Neural progenitor cell (in vitro differentiated cells): ENCODE data around the gene PTGER1. TPM values are rescaled to one million over a fixed set of nuclear protein-coding genes. Genes with fewer than 3 reads are reported as not detected.

ENCODE experiments used
- DNase-seq: peaks from one replicate; pipeline ENCODE4 v3.0.0-alpha.2; 2016; ENCODE audit warnings: low spot score
- H2AFZ ChIP-seq: fragments of 200-600 bp; sonication (generic); replicated peaks from 2 replicates; pipeline ENCODE4 v1.6.1; 2016; ENCODE audit warnings: antibody characterized with exemption
- H3F3A ChIP-seq: fragments of 200-600 bp; sonication (generic); 2 replicates; pipeline ENCODE4 v1.6.1; 2016; ENCODE audit warnings: antibody characterized with exemption, low read depth
- H3K27ac ChIP-seq: fragments of 200-600 bp; sonication (generic); 2 replicates; pipeline ENCODE4 v1.5.1; 2016; ENCODE audit warnings: mild to moderate bottlenecking
- H3K27me3 ChIP-seq: fragments of 200-600 bp; sonication (generic); 2 replicates; pipeline ENCODE4 v1.6.1; 2016; ENCODE audit warnings: mild to moderate bottlenecking, moderate library complexity
- H3K36me3 ChIP-seq: fragments of 200-600 bp; sonication (generic); 2 replicates; pipeline ENCODE4 v1.5.1; 2016
- H3K4me1 ChIP-seq: fragments of 200-600 bp; sonication (generic); 2 replicates; pipeline ENCODE4 v1.6.1; 2016; ENCODE audit warnings: mixed run types
- H3K4me2 ChIP-seq: fragments of 200-600 bp; sonication (generic); 2 replicates; pipeline ENCODE4 v1.6.1; 2016
- H3K4me3 ChIP-seq: fragments of 200-600 bp; sonication (generic); 2 replicates; pipeline ENCODE4 v1.5.1; 2016
- H3K79me2 ChIP-seq: fragments of 200-600 bp; sonication (generic); 2 replicates; pipeline ENCODE4 v1.6.1; 2016; ENCODE audit warnings: low read depth
- H3K9ac ChIP-seq: fragments of 200-600 bp; sonication (generic); 2 replicates; pipeline ENCODE4 v1.6.1; 2016
- H3K9me3 ChIP-seq: fragments of 200-600 bp; sonication (generic); 2 replicates; pipeline ENCODE4 v1.5.1; 2016; ENCODE audit warnings: low read depth
- H4K20me1 ChIP-seq: fragments of 200-600 bp; sonication (generic); 2 replicates; pipeline ENCODE4 v1.6.1; 2016; ENCODE audit warnings: low read depth
- H3K27ac Mint-ChIP-seq: 3 replicates; pipeline ENCODE4 v1.8.0; 2021; ENCODE audit warnings: mixed read lengths
- H3K27me3 Mint-ChIP-seq: 2 replicates; pipeline ENCODE4 v1.8.0; 2022; ENCODE audit warnings: low read depth, mild to moderate bottlenecking, inconsistent platforms, moderate library complexity, mixed read lengths; ENCODE audit not compliant: insufficient read depth
- H3K36me3 Mint-ChIP-seq: 3 replicates; pipeline ENCODE4 v1.8.0; 2021; ENCODE audit warnings: mixed read lengths
- H3K4me1 Mint-ChIP-seq: 3 replicates; pipeline ENCODE4 v1.8.0; 2021; ENCODE audit warnings: mixed read lengths
- H3K4me3 Mint-ChIP-seq: 3 replicates; pipeline ENCODE4 v1.8.0; 2021; ENCODE audit warnings: mild to moderate bottlenecking, moderate library complexity, mixed read lengths
- H3K9me3 Mint-ChIP-seq: 3 replicates; pipeline ENCODE4 v1.8.0; 2020; ENCODE audit warnings: mixed read lengths
- EZH2 ChIP-seq: fragments of 200-600 bp; sonication (generic); IDR thresholded peaks from 2 replicates; pipeline ENCODE4 v1.6.1; 2017; ENCODE audit warnings: antibody characterized with exemption, mild to moderate bottlenecking, moderate library complexity
- EZH2phosphoT487 ChIP-seq: fragments of 200-600 bp; sonication (generic); IDR thresholded peaks from 2 replicates; pipeline ENCODE4 v1.6.1; 2017; ENCODE audit warnings: antibody characterized with exemption
- small RNA-seq: library from RNA; depleted of rRNA; stranded (forward); fragments of <200 nt; gene quantifications from one replicate; pipeline ENCODE3, GENCODE V24; 2015
- total RNA-seq: library from RNA; depleted of rRNA; stranded (reverse); fragments of >200 nt; gene quantifications from 2 replicates; pipeline ENCODE4 v1.2.3, GENCODE V29; 2015; ENCODE audit warnings: low replicate concordance
- TF ChIP-seq, protein P1 (sequence below): fragments of 200-600 bp; sonication (generic); IDR thresholded peaks from 2 replicates; pipeline ENCODE4 v1.5.1; 2017; ENCODE audit warnings: antibody characterized with exemption, mild to moderate bottlenecking

The PTGER1 gene
- total RNA-seq, 1 donor from 2014 or later = not detected

DNA sequence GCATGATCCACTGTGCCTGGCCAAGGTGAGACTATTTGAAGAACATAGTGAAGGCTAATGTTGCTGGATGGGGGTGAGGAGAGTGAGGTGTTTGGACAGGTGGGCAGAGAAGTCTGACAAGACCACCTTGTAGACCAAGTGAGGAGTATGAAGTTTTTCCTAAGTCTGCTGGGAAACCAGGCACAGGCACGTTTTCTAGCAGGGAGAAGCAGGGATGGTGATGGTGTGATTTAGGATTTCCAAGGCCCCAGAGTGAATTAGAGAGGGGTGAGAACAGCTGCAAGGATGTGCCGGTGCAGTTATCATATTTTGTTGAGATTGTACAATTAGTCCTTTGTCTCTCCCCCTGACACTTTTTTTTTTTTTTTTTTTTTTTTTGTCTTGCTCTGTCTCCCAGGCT lies 47.7 kb downstream of the PTGER1 start:
- H3K4me3 Mint-ChIP-seq = no peak overlapping the region
- no peaks in the 10 kb centered on the region for H3K36me3 Mint-ChIP-seq
- no peak for DNase-seq
- H3K4me1 ChIP-seq = no peaks in the 10 kb centered on the region
- H3K27ac Mint-ChIP-seq = no peak overlapping the region
- TF ChIP-seq EZH2 = no peak
- TF ChIP-seq, protein P1, sequence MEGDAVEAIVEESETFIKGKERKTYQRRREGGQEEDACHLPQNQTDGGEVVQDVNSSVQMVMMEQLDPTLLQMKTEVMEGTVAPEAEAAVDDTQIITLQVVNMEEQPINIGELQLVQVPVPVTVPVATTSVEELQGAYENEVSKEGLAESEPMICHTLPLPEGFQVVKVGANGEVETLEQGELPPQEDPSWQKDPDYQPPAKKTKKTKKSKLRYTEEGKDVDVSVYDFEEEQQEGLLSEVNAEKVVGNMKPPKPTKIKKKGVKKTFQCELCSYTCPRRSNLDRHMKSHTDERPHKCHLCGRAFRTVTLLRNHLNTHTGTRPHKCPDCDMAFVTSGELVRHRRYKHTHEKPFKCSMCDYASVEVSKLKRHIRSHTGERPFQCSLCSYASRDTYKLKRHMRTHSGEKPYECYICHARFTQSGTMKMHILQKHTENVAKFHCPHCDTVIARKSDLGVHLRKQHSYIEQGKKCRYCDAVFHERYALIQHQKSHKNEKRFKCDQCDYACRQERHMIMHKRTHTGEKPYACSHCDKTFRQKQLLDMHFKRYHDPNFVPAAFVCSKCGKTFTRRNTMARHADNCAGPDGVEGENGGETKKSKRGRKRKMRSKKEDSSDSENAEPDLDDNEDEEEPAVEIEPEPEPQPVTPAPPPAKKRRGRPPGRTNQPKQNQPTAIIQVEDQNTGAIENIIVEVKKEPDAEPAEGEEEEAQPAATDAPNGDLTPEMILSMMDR = no peak
- no peak for TF ChIP-seq EZH2phosphoT487
- no peaks in the 10 kb centered on the region for H3K9me3 Mint-ChIP-seq
- no peaks in the 10 kb centered on the region for H3K36me3 ChIP-seq
- H3K27me3 ChIP-seq = peaks cover 19% of the 10 kb centered on the region
- H4K20me1 ChIP-seq = no peaks in the 10 kb centered on the region
- no peak overlapping the region for H3K4me3 ChIP-seq
- no peaks in the 10 kb centered on the region for H3K79me2 ChIP-seq
- peaks cover 16% of the 10 kb centered on the region for H3F3A ChIP-seq
- H3K27ac ChIP-seq = no peak overlapping the region
- H3K9ac ChIP-seq = no peak overlapping the region
- H3K9me3 ChIP-seq = no peaks in the 10 kb centered on the region
- no peak overlapping the region for H2AFZ ChIP-seq
- peaks cover 5% of the 10 kb centered on the region for H3K4me1 Mint-ChIP-seq
- H3K4me2 ChIP-seq = no peak overlapping the region
- H3K27me3 Mint-ChIP-seq = peaks cover 10% of the 10 kb centered on the region

DNA sequence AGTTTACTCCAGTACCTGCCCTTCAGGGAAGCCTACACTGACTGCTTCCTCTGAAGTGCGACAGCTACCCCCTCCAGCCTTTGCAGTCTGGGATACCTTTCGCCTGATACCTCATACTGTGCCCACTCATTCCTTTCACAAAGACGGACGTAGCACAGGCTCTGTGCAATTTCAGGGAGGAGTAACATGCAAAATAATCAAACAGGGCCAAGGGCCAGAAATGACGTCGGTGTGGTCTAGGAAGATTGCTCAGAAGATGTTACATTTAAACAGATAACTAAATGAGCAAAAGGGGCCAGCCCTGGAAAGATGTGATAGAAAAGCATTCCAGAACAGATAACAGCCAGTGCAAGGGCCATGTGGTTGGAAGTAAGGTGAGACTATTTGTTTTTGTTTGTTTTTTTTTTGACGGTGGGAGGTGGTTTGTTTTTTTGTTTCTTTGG lies 49.4 kb downstream of the PTGER1 start:
- Histone ChIP-seq H3K27ac (no peak overlapping the region), H3K4me1 (no peaks in the 10 kb centered on the region), H3K27me3 (peaks cover 4% of the 10 kb centered on the region), H3K4me2 (no peak overlapping the region), H3K79me2 (no peaks in the 10 kb centered on the region), H3K4me3 (no peak overlapping the region), H3K9me3 (no peaks in the 10 kb centered on the region), H3K9ac (no peak overlapping the region), H2AFZ (peak overlapping the region; percentile 18), H3K36me3 (no peaks in the 10 kb centered on the region), H4K20me1 (no peaks in the 10 kb centered on the region), H3F3A (peaks cover 5% of the 10 kb centered on the region)
- H3K9me3 Mint-ChIP-seq = no peaks in the 10 kb centered on the region
- H3K4me3 Mint-ChIP-seq = no peak overlapping the region
- peaks cover 8% of the 10 kb centered on the region for H3K27me3 Mint-ChIP-seq
- TF ChIP-seq, protein P1 = no peak
- TF ChIP-seq EZH2phosphoT487 = no peak
- no peak for TF ChIP-seq EZH2
- no peaks in the 10 kb centered on the region for H3K36me3 Mint-ChIP-seq
- DNase-seq = no peak
- peaks cover 4% of the 10 kb centered on the region for H3K4me1 Mint-ChIP-seq
- peak overlapping the region; percentile 61 for H3K27ac Mint-ChIP-seq

Small RNA genes within 50 kb of the gene (small RNA-seq; reads per million reads assigned to genes)
- gene SNRPGP15 = 0.11 reads per million

Other genes with a start within 250 kb of the PTGER1 start
- gene ADGRE5, start 93.9 kb downstream of the PTGER1 start, total RNA-seq = 1.1 and 1.5 TPM in 2 replicates
- gene DDX39A, start 56.0 kb downstream of the PTGER1 start, total RNA-seq = 38.6 and 92.0 TPM in 2 replicates
- 29.0 and 98.6 TPM in 2 replicates for gene PKN1, start 42.0 kb downstream of the PTGER1 start, total RNA-seq
- 23.6 and 83.6 TPM in 2 replicates for gene GIPC1, start 20.8 kb upstream of the PTGER1 start, total RNA-seq
- gene DNAJB1, start 43.0 kb upstream of the PTGER1 start, total RNA-seq = 61.4 and 61.9 TPM in 2 replicates
- gene TECR, start 54.2 kb upstream of the PTGER1 start, total RNA-seq = 41.9 and 96.4 TPM in 2 replicates
- gene NDUFB7, start 96.7 kb upstream of the PTGER1 start, total RNA-seq = 38.0 and 177 TPM in 2 replicates
- 0.31 TPM in 1 of 2 replicates, not detected in the other for gene CLEC17A, start 107.7 kb upstream of the PTGER1 start, total RNA-seq
- gene ADGRE3, start 199.5 kb upstream of the PTGER1 start, total RNA-seq = not detected in 2 replicates
- 20.4 and 34.0 TPM in 2 replicates for gene ZNF333, start 214.7 kb upstream of the PTGER1 start, total RNA-seq